Heart left ventricle (tissue), 16 donors: ENCODE data around the gene HOXB2. TPM values are rescaled to one million over a fixed set of nuclear protein-coding genes. Genes with fewer than 3 reads are reported as not detected.

ENCODE experiments used
- ATAC-seq, 4 donors: fragments of 200-7000 bp; cut with Tn5 transposase; one replicate each; pipeline ENCODE4 v1.9.1; 2020 to 2022; ENCODE audit warnings: moderate library complexity in 4 of 4, mild to moderate bottlenecking in 3 of 4, moderate number of reproducible peaks in 1 of 4
- DNase-seq, 5 donors: peaks; one replicate each; pipeline ENCODE4 v3.0.0-alpha.2; 2020
- H3K27ac ChIP-seq, 12 donors: fragments of 200-600 bp; sonication (generic) in 4 of 12; one replicate each; pipeline versions ENCODE4 v1.5.0 to v1.8.0; 2016 to 2022; ENCODE audit warnings: mild to moderate bottlenecking in 2 of 12
- H3K27me3 ChIP-seq, 9 donors: fragments of 200-600 bp; sonication (generic) in 2 of 9; one replicate each; pipeline versions ENCODE4 v1.5.1 to v1.8.0; 2016 to 2022; ENCODE audit warnings: mild to moderate bottlenecking in 3 of 9
- H3K36me3 ChIP-seq, 9 donors: fragments of 200-600 bp; sonication (generic) in 2 of 9; one replicate each; pipeline versions ENCODE4 v1.5.0 to v1.8.0; 2018 to 2022; ENCODE audit warnings: mild to moderate bottlenecking in 2 of 9
- H3K4me1 ChIP-seq, 12 donors: fragments of 200-600 bp; sonication (generic) in 4 of 12; one replicate each; pipeline versions ENCODE4 v1.5.0 to v1.8.0; 2016 to 2022; ENCODE audit warnings: mild to moderate bottlenecking in 3 of 12
- H3K4me3 ChIP-seq, 12 donors: fragments of 200-600 bp; sonication (generic) in 4 of 12; one replicate each; pipeline versions ENCODE4 v1.5.0 to v1.8.0; 2017 to 2022; ENCODE audit warnings: mild to moderate bottlenecking in 9 of 12, moderate library complexity in 4 of 12
- H3K9me3 ChIP-seq, 12 donors: fragments of 200-600 bp; sonication (generic) in 4 of 12; one replicate each; pipeline versions ENCODE4 v1.5.0 to v1.8.0; 2016 to 2022; ENCODE audit warnings: mild to moderate bottlenecking in 1 of 12
- CTCF ChIP-seq, 12 donors: fragments of 200-600 bp; sonication (generic) in 4 of 12; IDR thresholded peaks; one replicate each; pipeline versions ENCODE4 v1.5.0 to v1.8.0; 2018 to 2022; ENCODE audit warnings: antibody characterized with exemption in 12 of 12, mild to moderate bottlenecking in 5 of 12
- POLR2A ChIP-seq, 2 donors: fragments of 450-650 bp; IDR thresholded peaks; one replicate each; pipeline ENCODE4 v1.6.1; 2017; ENCODE audit warnings: antibody characterized with exemption in 2 of 2, mild to moderate bottlenecking in 2 of 2, moderate library complexity in 2 of 2
- WGBS, 4 donors: extraction: QIAGEN DNeasy Blood & Tissue Kit in 2 of 4; methylation state at CpG; one replicate each; pipeline versions ENCODE4 v1.1.5 to v1.1.7; 2013 to 2018; 5-methylcytosine and 5-hydroxymethylcytosine counted together
- intact Hi-C, 10 donors: fragments of 100-400 bp; cut with DNase I; formaldehyde crosslinking; loops; one replicate each; pipeline versions ENCODE4 v1.11.1 to v1.14.2; 2022
- polyA plus RNA-seq, 2 donors: library from polyadenylated mRNA; stranded (reverse); fragments of 200-250 nt; gene quantifications; one replicate each; pipeline ENCODE4 v1.2.3, GENCODE V29; 2013
- total RNA-seq, 9 donors: library from RNA; depleted of rRNA in 2 of 9; stranded (reverse); fragments of >200 nt in 2 of 9; fragmentation: NEBNext Ultra II Directional in 3 of 9; extraction: Animal tissue kit (Norgen Biotek cat#: 25700) in 3 of 9; gene quantifications; one replicate each; pipeline versions ENCODE4 v1.1.0 to v1.2.4, GENCODE V29; 2016 to 2023
- donor health status: ischemic (EF 13 %, LVEDD 7.1; RV severe dilation, severe dysfunction).
- donor health status: healthy with polysubstance abuse.
- donor health status: DM: no; HTN: yes; CAD: no.
- donor health status: DM: no; HTN: no; CAD: no.
- donor health status: ischemic (EF 25% LVEDD 6.9; RV normal size, moderate dysfunction).
- donor health status: ischemic (EF 25% LVEDD 5.7; RV mildly dilated, moderate dysfunction).
- donor health status: healthy.
- donor health status: DM: yes; HTN: yes; CAD: no.
- donor health status: ischemic (EF 35%, LVEDD 5.7; RV mildly dilated, moderate dysfunction).
- donor health status: nonischemic (EF 11% LVEDD 7.7; RV severe dilation, severe dysfunction).
- donor health status: DM: yes; HTN: yes; CAD: no.
- donor health status: PGD.
- donor health status: ischemic (EF 29% LVEDD 5.4; RV normal size, mild dysfunction).
- donor health status: nonischemic (EF 23%, LVEDD 6.1; RV moderate dilation, normal function).

HOXB2 gene
- total and polyA plus RNA-seq, 11 donors: 0.81 to 6.9 (median 3.0) TPM

DNA sequence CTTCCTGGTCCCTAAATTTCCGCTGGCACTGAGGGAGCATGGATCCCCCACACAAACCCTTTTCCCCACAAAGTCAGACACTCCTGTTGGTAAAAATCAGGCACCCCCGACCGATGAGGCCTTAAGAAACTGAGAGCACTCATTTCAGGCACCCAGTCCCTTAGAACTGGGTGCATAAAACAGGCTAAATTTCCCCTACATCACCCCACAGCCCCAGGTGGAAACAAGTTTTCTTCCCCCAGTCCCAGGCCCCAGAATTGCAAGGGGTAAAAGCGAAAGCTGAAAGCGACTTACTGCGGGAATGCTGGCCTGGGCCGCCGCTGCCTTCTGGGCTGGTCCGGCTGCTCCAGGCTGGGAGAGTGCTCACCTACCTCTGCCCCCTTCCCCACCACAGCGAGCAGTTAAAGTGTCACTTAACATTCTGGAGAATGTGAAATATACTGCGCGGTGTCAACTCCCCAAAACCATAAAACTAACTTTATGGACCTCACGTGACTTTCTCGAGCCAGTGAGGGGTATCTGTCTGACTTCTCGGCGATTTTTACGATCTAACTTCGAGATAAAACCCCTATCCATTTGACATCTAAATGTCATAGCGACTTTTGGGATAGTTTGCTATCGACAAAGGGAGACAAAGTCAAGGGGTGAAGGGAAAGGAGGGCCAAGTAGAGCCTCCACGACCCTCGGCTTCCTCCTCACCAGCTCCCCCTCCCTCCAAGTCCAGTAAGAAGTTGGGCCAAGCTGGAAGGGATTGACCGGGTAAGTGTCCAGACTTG, 45.1 kb upstream of the HOXB2 start, which contains the start of gene HOXB3:
TSS of gene HOXB3 (minus strand) at position 411 of the 776 bp plus-strand sequence. CDS start 37,767 bp downstream, outside the sequence.
- H3K4me3 ChIP-seq: no peak within 1 kb of the TSS
- H3K36me3 ChIP-seq: no peaks in the 10 kb centered on the region
- intact Hi-C loops: loop anchor here in 4 of 10 donors (5.0 kb wide), 3 partner anchors 238 to 253 kb away; no protein-coding TSS in a partner anchor
- H3K4me1 ChIP-seq: peaks cover 0 to 50% (median 12%) of the 10 kb centered on the region in 12 donors
- TF ChIP-seq CTCF (IDR thresholded peaks at IDR 0.05): no peak
- no peak for TF ChIP-seq POLR2A (IDR thresholded peaks at IDR 0.05)
- no peak for ATAC-seq
- peak within 1 kb of the TSS in 1 of 12 donors; percentile 97 for H3K27ac ChIP-seq
- DNase-seq: no peak
- 37 to 62% (median 53%) methylated on average over 22 to 23 of the region's 23 CpGs for WGBS, 4 donors
- no peaks in the 10 kb centered on the region for H3K9me3 ChIP-seq
- peaks cover 52 to 100% (median 91%) of the 10 kb centered on the region in 9 donors for H3K27me3 ChIP-seq

DNA sequence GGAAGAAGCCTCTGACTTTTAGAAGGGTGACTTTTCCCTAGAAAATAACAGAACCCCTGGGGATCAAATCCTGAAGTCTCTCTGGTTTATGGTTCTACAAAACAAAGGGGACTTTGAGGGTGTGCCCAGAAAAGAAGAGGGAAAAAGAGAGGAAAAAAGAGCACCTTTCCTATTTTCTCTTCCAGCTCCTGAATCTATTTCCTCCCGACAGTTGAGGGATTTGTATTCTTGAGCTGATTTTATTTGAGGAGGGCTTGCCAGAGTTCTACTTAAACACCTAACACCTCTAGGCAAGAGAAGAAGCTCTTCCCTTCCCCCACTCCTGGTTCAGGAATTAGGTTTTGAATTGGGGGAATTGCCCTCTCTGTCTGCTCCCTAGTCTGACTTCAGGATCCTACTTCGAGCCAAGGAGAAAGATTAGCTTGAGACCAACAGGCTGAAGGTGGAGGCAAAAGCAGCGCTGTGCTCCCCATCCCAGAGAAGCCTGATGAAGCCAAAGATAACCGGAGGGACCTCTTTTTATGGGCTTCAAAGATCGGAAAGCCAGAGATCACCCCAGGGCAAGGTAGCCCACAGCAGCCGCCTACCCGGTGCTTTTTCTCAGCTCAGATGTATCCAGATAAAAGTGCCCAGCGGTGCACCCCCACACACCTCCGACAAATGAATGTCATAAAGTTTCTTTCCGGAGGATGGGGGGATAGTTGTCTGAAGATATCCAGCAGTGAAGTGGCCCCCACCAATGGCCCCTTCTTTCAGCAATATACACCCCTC, 44.3 kb upstream of the HOXB2 start:
- Histone ChIP-seq H3K27ac (peak overlapping the region in 1 of 12 donors; percentile 97), H3K27me3 (peaks cover 49 to 100% (median 91%) of the 10 kb centered on the region in 9 donors), H3K4me3 (no peak overlapping the region), H3K9me3 (no peaks in the 10 kb centered on the region), H3K36me3 (no peaks in the 10 kb centered on the region), H3K4me1 (peaks cover 0 to 53% (median 13%) of the 10 kb centered on the region in 12 donors)
- 17 to 50% (median 39%) methylated on average over 10 of the region's 10 CpGs for WGBS, 4 donors
- ATAC-seq (no peak), DNase-seq (no peak)
- intact Hi-C loops: no loop called here
- TF ChIP-seq CTCF (IDR thresholded peaks at IDR 0.05) (no peak), POLR2A (IDR thresholded peaks at IDR 0.05) (no peak)

GRCh38 chr17:48588528-48588927, 43.6 kb upstream of the HOXB2 start:
- Histone ChIP-seq H3K4me1 (peaks cover 0 to 48% (median 13%) of the 10 kb centered on the region in 12 donors), H3K9me3 (no peaks in the 10 kb centered on the region), H3K27ac (peak overlapping the region in 1 of 12 donors; percentile 97), H3K36me3 (no peaks in the 10 kb centered on the region), H3K4me3 (no peak overlapping the region), H3K27me3 (peaks cover 47 to 100% (median 93%) of the 10 kb centered on the region in 9 donors)
- DNase-seq: no peak
- TF ChIP-seq POLR2A (IDR thresholded peaks at IDR 0.05) (no peak), CTCF (IDR thresholded peaks at IDR 0.05) (no peak)
- intact Hi-C loops: no loop called here
- 28 to 46% (median 37%) methylated on average over 2 of the region's 2 CpGs for WGBS, 4 donors
- ATAC-seq: no peak

DNA sequence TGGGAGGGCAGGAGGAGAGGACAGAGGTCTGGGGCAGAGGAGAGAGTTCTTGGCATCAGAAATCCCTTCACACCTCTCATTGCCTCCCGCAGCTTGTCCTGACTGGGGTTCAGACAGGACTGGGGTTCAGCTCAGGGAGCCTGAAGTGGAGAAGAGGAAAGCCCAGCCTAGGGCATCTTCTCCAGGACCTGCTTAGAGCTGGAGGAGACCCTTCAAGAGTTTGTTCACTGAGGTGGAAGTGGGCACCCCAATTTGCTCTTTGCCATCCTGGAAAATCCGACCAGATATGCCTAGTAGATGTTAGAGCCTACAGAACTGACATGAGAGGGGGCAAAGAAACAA, 43.1 kb upstream of the HOXB2 start:
- Histone ChIP-seq H3K4me1 (peaks cover 0 to 43% (median 13%) of the 10 kb centered on the region in 12 donors), H3K36me3 (no peaks in the 10 kb centered on the region), H3K9me3 (no peaks in the 10 kb centered on the region), H3K4me3 (no peak overlapping the region), H3K27ac (peak overlapping the region in 1 of 12 donors; percentile 97), H3K27me3 (peaks cover 44 to 100% (median 93%) of the 10 kb centered on the region in 9 donors)
- WGBS, 4 donors: 31 to 59% (median 44%) methylated on average over 2 of the region's 2 CpGs
- no peak for DNase-seq
- no peak for ATAC-seq
- intact Hi-C loops: no loop called here
- TF ChIP-seq POLR2A (IDR thresholded peaks at IDR 0.05): no peak
- no peak for TF ChIP-seq CTCF (IDR thresholded peaks at IDR 0.05)
